ENCODE measurements around the gene CD48. TPM values are rescaled to one million over a fixed set of nuclear protein-coding genes. Genes with fewer than 3 reads are reported as not detected.

The CD48 gene
- total RNA-seq, 1 donor from 2014 or later = not detected

GRCh38 chr1:160646180-160646579 is 65.4 kb downstream of the CD48 start:
- H3K4me3 Mint-ChIP-seq = no peak overlapping the region
- H3K27me3 Mint-ChIP-seq = peaks cover 16% of the 10 kb centered on the region
- H3K4me1 Mint-ChIP-seq (ENCODE audit: unreplicated experiment) = peaks cover 3% of the 10 kb centered on the region
- H3K27ac Mint-ChIP-seq = no peak overlapping the region
- DNase-seq (ENCODE audit: extremely low spot score, unreplicated experiment) = no peak
- TF ChIP-seq CTCF (conservative IDR thresholded peaks at IDR 0.05) = no peak
- H3K36me3 Mint-ChIP-seq = no peaks in the 10 kb centered on the region
- no peaks in the 10 kb centered on the region for H3K9me3 Mint-ChIP-seq

GRCh38 chr1:160645386-160646130 is 66.1 kb downstream of the CD48 start:
- Mint-ChIP-seq H3K4me1 (ENCODE audit: unreplicated experiment) (no peaks in the 10 kb centered on the region), H3K4me3 (no peak overlapping the region), H3K27me3 (peaks cover 11% of the 10 kb centered on the region), H3K27ac (no peak overlapping the region), H3K9me3 (no peaks in the 10 kb centered on the region), H3K36me3 (no peaks in the 10 kb centered on the region)
- DNase-seq (ENCODE audit: extremely low spot score, unreplicated experiment) = no peak
- no peak for TF ChIP-seq CTCF (conservative IDR thresholded peaks at IDR 0.05)

DNA sequence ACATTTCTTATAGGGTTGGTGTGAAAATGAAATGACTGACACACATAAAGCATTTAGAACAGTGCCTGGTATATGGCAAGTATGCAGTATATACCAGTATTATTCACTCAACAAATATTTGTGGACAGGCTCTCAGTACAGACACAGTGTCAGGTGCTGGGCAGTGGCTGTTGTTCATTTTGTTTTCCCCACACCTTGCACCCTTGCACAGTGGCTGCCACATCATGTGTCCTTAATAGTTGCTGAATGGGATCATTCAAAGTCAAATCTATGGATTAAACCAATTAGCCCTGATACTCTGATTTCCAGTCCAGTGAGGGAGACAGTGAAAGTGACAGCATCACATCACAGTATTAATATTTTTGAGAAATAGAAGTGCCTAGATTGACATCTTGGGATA is 67.2 kb downstream of the CD48 start:
- Mint-ChIP-seq H3K27me3 (peaks cover 11% of the 10 kb centered on the region), H3K36me3 (no peaks in the 10 kb centered on the region), H3K4me3 (no peak overlapping the region), H3K4me1 (ENCODE audit: unreplicated experiment) (no peaks in the 10 kb centered on the region), H3K9me3 (no peaks in the 10 kb centered on the region), H3K27ac (no peak overlapping the region)
- no peak for TF ChIP-seq CTCF (conservative IDR thresholded peaks at IDR 0.05)
- DNase-seq (ENCODE audit: extremely low spot score, unreplicated experiment) = no peak

DNA sequence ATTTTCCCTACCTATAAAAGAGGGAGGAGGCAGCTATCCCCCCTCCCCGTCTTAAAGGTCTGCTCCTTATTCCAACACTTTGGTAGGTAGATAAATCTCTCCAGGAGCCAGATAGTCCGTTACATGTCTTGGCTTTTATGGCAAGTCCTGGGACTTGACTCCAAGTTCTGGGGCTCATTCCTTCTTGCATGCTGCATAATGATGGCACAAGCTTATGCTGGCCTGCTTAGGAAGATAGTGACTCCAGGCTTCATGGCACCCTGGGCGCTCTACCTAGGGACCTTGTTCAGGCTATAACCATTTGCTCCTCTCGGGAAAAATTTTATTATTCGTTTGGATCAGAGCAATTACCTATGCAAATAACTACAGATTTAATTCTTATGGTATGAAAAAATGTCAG is 68.5 kb downstream of the CD48 start:
- no peak overlapping the region for H3K4me3 Mint-ChIP-seq
- no peak for TF ChIP-seq CTCF (conservative IDR thresholded peaks at IDR 0.05)

DNA sequence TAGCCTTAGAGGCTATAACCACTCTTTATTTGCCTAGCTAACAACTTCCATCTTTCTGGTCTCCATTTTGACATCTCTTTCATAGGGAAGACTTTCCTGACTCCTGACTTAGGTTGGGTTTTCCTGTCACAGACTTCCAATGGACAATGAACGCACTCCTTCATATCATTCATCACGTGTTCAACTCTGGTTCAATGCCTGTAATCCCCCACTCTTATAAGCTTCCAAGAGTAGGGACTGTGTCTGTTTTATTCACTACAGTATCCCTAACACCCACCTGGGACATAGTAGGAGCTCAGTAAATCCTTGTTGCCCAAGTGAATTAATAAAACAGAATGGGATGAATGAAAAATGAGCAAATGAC is 69.4 kb downstream of the CD48 start:
- peaks cover 9% of the 10 kb centered on the region for H3K4me1 Mint-ChIP-seq (ENCODE audit: unreplicated experiment)
- H3K4me3 Mint-ChIP-seq = no peak overlapping the region
- DNase-seq (ENCODE audit: extremely low spot score, unreplicated experiment) = no peak
- no peak for TF ChIP-seq CTCF (conservative IDR thresholded peaks at IDR 0.05)
- H3K27ac Mint-ChIP-seq = no peak overlapping the region
- no peaks in the 10 kb centered on the region for H3K36me3 Mint-ChIP-seq
- peaks cover 23% of the 10 kb centered on the region for H3K27me3 Mint-ChIP-seq
- no peaks in the 10 kb centered on the region for H3K9me3 Mint-ChIP-seq

More for the DNA sequence above, 68.5 kb downstream of the CD48 start:
- H3K27ac Mint-ChIP-seq = no peak overlapping the region
- H3K9me3 Mint-ChIP-seq = no peaks in the 10 kb centered on the region
- peaks cover 20% of the 10 kb centered on the region for H3K27me3 Mint-ChIP-seq
- peaks cover 8% of the 10 kb centered on the region for H3K4me1 Mint-ChIP-seq (ENCODE audit: unreplicated experiment)
- no peaks in the 10 kb centered on the region for H3K36me3 Mint-ChIP-seq
- DNase-seq (ENCODE audit: extremely low spot score, unreplicated experiment) = no peak

Data from type B pancreatic cell (in vitro differentiated cells).